ENCODE results near the gene TTC3.

Gene TTC3

DNA sequence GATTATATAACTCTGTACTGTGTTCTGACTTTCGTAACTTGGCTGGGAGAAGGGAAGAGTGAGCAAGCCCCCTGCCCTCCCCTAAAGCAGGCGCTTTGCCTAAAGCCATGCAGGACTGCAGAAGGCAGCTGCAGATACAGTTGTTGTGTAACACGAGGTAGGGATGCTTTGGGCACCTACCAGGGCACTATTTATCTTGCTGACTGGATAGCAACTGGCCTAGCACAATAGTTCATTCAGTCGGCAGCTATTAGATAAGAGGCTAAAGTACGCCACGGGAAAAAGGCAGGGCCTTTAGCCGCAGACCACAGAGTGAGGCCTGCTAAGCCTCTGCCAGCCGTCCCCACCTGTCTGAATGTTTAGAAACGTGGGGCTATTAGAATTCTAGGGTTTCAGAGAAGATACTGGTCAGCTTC, 80.9 kb downstream of the TTC3 start:
- no peak for DNase-seq

DNA sequence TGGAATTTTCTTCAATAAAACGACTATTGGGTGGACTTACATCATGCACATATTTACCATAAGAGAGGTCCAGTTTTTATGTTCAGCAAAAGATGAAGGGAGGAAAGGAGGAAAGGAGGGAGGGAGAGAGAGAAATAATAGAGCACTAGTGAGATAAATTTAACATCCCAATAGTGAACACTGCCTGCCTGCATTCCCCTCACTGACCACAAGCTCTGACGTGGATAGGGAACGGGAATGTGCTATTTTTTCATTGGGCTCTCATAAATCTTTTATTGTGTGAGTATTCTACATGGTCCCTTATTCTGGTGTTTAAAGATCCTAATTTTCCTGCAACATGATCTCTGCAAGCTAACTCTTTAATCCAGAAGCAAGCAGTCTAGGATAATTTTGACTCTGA, 82.1 kb downstream of the TTC3 start:
- DNase-seq, result no peak

DNA sequence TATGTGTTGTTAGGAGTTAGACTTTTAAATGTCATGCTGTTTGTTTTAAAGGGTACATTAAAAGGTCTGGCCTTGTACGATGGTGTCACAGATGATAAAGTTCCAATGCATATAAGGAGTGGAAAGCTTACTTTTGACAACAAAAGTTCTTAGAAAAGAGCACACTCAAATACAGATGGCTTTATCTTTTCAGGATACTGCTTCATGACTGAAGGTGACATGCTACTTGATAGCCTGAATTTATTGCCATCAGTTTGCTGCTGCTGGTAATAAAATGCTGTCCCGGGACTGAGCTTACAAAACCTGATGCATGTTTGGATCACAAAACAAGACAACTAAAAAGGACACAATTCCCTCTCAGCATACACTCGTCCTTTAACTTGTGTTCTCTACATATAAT, 84.9 kb downstream of the TTC3 start:
- DNase-seq, result no peak

DNA sequence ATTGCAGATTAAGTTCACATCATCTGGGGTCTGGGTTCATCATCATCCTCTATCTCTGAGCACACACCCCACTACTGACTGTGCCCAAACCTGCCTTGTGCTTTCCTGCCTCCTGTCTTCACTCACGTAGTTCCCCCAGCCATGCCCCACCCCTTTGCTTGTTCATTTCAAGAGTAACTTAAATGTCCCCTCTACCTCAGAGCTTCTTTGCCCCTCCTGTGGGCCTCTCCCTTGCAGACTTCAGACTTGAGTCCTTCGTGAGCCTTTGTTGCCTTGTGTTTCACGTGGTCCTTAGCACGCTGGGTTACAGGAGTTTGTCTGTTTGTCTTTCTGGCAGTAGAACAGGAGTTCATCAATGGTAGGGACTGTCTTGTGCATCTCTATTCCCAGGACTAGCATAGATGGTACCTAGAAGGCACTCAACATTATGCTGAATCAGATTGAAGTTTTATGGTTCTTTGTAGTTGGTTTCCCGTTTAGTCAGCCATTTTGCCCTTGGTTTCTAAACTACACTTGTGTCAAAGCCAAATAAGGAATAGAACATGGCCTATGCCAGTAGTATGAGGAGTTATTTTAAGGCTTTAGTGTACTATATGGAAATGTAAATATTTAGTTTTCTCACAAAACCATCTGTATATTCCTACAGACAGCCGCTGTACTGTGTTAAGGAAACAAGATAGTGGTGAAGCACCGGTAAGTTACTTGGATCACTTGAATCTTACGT, 86.2 kb downstream of the TTC3 start:
- no peak for DNase-seq

DNA sequence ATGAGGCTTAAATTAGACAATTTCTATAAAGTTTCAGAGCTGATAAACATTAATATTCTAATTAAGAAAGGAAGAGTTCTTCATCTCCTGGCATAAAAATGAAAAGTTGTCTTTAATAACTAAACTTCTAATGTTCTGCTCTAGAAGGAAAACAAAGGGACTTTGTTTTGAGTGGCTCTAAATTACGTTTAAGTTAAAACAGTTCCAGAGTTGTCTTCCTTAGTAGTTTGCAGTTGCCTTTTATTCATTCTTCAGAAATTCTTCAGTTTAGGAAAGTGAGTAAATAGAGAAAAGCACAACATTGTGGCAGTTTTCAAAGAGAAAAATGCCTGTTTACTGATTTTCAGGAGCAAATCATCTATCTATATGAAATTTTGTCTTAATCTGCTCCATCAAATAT, 86.9 kb downstream of the TTC3 start:
- DNase-seq, result no peak

DNA sequence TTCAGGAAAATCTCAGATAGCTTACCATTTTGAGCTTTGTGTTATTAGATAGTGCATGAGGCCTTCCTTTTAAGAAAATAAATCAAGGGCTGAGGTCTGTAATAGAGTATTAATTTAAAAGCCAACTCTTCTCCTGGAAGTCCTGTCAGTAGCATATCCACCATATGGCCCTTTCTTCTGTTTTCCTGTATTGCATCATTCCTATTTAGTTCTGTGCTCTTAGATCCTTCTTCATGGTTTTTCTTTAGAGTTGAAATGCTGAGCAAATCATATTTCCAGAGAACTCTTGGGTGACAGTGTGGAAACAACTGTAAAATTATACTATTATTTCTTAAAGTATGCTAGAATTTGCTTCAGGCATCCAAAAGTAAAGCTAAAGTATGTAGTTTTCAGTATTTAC, 91.7 kb downstream of the TTC3 start:
- DNase-seq, result no peak

DNA sequence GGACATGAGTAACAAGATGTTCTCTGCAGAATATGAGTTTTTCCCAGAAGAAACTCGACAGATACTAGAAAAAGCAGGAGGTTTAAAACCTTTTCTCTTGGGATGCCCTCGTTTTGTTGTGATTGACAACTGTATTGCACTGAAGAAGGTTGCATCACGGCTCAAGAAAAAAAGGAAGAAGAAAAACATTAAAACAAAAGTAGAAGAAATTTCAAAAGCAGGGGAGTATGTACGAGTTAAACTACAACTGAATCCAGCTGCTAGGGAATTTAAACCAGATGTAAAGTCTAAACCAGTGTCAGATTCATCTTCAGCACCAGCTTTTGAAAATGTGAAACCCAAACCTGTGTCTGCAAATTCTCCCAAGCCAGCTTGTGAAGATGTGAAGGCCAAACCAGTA, 92.5 kb downstream of the TTC3 start:
- DNase-seq, result no peak

DNA sequence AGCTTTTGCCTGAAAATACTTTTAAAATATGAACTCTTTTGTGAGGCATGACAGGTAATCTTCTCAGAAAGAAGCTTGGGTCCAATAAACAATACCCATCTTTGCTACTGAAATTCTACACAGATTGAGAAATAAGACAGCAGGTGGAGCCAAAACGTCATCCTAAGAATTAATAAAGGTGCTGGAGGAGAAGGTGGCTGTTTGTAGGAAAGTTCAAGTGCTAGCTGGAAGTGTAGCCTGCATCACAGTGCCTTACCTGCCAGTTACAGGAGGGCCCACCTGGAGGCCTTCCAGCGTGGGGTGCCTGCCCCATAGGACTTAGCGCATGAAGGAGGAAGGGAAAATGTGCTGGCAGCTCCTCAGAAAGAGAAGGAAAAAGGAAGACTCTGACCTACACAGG, 93.7 kb downstream of the TTC3 start:
- DNase-seq, result no peak

DNA sequence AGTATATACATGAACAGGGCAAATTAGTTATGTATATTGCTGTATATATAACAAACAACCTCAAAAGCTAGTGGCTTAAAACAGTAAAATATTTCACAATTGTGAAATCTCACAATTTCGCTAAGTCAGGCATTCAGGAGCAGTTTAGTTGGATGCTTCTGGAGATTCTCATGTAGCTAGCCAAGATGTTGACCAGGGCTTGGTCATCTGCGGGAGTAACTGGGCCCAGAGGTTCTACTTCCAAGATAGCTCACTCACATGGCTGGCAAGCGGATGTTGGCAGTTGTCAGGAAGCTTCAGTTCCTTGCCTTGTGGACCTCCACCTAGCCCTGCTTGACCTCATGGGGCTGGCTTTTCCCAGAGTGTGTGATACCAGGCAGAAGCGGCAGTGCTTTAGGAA, 95.6 kb downstream of the TTC3 start:
- DNase-seq, result no peak

DNA sequence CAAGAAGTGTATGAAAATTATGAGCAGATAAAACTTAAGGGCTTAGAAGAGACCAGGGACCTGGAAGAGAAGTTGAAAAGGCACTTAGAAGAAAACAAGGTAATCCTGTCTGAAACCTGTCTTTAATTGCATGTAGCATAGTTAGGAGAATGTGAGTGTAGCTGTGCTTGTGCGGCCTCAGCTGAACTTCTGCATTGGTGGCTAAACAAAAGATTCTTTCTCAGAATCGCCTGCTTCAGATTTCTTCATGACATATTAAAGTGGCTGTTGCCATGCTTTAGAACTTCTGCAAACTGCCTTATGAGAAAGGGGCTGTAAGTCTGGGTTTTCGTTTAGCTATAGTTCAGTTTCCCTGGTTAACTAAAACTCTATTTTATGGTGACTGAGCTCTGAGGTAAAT, 99.6 kb downstream of the TTC3 start:
- DNase-seq, result no peak

DNA sequence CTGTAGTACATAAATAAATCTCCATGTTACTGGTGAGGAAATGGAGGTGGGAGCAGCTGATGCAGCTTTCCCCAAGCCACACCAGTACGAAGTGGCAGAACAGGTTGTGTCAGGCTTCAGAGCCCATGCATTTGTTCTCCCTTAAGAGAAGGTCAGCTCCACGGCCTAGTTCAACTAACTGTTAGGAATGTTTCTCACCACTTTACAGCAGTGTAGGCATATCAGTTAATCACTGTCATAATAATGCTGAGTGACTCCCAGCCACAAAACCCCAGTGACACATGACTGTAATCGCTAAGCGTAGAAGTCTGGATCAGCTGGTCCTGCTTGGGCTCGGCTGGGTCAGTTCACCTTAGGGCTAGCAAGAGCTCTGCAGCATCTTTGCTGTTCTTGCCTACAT, 103.7 kb downstream of the TTC3 start:
- no peak for DNase-seq

DNA sequence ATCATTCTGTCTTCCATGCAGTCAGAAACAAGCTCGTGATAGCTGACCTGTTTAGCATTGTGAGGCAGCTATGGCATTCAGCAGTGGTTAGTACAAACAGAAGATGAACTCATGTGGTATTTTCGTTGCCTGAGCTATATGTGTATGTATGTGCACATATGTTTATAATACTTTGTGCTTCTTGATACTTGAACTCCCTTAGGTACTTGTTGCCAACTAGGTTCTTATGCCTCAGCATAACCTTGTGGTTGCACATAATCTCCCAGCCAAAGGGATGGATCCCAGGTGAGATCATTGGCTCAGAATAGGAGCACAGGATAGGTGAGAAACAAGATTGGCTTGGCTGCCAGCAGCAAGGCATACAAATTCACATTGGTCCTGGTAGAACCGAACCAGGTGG, 108.0 kb downstream of the TTC3 start:
- DNase-seq, result no peak

DNA sequence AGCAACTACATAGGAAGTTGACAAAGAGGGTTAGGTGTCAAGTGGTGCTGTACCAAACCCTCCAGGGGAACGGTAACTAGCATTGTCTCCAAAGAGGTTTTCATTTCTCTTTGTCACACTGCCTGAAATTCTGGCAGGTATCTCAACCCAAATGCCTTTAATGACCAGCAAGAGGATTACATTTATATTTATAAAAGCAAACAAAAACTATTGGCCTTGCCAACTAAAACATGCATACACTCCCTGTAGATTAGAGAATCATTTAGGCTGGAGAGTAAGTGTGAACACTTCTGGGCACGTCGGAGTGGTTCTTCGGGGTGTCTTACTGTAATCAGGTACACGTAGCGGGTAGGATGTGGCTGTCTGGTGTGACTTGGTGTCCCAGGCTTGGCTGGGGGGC, 109.2 kb downstream of the TTC3 start:
- no peak for DNase-seq

DNA sequence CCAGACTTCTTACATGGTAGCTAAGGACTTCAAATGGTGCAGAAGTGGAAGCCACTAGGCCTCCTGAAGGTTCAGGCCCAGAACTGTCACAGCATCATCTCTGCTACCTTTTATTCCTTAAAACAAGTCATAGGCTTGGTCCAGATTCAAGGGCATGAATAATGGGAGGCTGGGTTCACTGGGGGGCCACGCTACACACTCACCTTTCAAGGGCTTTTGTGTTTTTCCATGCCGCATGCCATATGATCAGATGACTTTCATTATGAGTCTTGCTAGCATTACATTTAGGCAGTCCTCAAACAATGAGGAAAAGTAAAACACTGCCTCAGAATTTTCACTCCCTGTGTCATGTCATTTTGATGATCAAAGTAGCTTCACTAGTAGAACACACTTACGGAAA, 110.7 kb downstream of the TTC3 start:
- no peak for DNase-seq

DNA sequence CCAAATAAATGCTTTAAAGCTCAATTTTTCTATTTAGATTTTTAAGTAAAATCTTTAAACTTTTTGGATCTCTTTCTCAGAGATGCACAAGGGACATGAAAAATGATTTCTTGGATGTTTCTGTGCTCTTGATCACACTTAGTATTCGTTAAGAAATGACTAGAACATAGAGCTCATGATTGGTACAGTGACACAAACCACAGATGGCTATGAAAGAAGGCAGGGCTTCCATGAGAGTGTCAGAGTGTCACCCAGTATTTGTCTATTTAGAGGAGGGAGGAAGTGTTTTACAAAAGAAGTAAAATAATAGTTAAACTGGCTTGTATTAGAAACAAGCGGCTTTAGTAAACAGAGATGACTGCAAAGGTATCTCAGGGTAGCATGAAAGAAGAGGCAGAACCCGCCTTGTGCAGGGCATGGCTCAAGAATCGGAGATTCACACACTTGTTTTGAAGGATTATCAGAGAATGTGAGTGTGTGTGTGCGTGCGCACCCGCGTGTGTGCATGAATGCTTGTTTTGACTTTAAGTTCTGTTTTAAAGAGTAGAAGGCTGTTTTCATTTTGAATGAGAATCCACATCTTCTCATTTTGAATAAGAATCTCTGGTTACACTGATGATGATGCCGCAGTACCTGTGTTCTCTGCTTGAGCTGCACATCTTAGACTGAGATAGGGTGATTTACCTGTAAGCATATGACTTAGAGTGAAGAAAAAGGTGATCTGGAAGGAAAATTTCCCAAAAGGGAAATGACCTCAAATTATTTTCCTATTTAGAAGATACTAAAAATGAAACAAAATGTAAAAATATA, 111.9 kb downstream of the TTC3 start:
- no peak for DNase-seq

DNA sequence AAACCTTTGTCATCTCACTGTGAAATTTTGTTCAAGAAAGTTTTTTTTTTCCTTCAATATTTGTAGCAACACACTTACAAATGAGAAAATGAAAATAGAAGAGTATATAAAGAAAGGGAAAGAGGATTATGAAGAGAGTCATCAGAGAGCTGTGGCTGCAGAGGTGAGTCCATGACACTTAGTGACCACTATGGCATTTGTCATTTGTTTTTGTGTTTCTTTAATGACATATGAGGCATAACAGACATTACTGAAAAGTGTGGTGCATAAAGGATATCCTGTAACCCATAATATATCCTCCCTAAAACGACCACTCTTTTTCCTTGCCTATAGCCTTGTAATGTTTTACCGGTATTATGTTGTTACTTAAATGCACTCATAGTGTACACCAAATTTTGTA, 113.9 kb downstream of the TTC3 start:
- no peak for DNase-seq

DNA sequence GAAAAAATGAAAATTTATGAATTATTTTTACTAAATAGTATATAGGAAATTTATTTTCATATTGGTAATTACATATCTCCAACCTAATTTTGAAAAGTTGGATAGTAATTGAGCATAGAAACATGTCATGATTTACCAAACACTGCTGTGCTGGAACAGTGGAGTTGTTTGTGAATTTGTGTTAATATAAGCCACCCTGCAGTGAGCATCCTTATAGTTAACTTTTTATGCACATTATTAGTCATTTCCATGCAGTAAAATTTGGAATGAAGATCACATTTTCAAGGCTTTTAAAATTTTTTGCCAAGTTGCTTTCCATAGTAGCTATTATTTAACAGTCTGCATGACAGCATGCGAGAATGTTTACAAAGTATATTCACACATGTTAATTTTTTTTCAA, 115.8 kb downstream of the TTC3 start:
- no peak for DNase-seq

DNA sequence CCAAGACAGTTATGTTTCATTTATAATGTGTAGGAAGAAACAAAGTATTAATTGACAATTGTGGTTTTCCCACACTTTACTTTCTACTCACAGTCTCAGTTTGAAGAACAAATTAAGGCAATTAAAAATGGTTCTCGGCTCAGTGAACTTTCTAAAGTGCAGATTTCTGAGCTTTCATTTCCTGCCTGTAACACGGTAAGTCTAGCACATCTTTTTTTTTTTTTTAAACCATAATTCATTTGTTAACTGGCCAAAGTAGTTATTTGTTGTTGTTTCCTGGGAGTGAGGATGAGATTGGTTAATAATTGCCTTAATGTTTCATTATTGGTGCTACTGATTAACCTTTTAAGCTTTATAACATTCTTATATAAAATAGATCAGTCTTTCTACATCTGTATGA, 119.0 kb downstream of the TTC3 start:
- DNase-seq, result no peak

DNA sequence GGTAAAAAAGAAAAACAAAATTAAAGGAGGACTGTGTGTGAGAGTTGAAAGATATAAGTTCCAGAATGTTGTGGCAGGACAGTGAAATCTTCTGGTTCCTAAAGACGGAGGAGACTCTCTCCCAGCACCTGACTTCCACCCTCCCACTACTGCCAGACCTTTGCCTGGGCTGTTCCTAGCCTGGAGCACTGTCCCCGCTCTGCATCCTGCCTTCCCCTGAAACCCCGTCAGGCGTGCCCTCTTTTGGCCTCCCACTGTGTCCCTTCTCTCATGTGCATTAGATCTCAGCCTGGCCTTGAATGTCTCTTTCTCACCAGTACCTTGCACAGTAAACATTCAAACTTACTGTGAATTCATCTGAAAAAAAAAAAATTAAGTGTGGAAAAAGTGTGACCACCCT, 120.0 kb downstream of the TTC3 start:
- DNase-seq, result no peak

DNA sequence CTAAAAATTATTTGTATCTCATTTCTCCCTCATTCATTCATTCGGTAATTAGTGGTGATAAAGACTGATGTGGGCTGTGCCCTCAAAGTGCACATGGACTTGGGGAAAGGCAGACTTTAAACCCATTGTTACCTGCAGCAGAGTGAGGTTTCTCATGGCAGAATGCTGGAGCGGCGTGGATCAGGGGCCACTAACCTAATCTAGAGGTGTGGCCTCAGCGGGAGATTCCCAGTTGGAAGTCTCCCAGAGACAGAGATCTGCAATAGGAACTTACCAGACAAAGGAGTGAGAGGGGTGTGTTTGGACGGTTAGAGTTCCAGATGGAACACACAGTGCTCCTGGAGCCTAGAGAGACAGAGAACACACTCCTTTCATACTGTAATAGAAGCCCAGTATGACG, 120.6 kb downstream of the TTC3 start:
- no peak for DNase-seq

DNA sequence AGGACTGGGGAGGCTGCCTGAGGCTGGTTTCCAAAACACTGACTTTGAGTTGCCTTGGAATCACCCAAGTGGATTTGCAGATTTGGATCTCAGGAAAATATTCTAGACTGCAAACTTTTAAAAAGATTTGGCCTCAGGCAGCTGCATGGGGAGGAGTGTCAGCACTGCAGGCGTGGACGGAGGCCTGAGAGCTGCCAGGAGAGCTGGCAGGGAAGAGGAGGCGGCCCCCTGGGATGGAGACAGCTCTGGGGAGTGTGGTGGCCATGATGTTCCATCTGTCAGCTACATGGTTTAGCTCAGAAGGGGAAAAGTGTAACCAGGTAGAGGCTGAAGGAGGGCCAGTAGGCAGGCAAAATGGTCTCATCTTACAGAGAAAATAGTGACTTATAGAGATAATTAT, 122.0 kb downstream of the TTC3 start:
- no peak for DNase-seq

DNA sequence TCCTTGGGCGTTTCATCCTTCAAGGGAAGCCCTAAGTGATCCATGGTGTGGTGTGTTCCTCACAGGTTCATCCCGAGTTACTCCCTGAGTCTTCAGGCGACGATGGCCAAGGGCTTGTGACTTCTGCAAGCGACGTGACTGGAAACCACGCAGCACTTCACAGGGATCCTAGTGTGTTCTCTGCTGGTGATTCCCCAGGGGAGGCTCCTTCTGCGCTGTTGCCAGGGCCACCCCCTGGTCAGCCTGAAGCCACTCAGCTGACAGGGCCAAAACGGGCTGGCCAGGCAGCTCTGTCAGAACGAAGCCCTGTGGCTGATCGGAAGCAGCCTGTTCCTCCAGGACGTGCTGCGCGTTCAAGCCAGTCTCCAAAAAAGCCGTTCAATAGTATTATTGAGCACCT, 122.6 kb downstream of the TTC3 start:
- DNase-seq, result no peak

DNA sequence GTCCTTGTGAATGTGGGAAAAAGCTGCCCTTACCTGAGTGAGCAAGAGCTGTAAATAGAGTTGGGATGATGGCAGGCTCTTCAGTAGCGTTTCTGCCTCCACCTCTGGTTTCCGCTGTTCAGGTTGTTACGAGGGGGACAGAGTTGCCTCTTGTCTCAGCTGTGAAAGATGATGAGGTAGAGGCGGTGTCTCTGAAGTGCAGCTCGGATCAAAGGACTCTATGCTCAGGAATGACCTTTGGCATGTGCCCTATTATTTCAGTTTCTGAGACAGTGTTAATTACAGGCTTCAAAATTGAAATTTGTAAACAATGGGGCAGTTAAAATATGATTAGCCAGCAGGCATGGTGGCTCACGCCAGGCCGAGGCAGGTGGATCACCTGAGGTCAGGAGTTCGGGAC, 123.8 kb downstream of the TTC3 start:
- no peak for DNase-seq

DNA sequence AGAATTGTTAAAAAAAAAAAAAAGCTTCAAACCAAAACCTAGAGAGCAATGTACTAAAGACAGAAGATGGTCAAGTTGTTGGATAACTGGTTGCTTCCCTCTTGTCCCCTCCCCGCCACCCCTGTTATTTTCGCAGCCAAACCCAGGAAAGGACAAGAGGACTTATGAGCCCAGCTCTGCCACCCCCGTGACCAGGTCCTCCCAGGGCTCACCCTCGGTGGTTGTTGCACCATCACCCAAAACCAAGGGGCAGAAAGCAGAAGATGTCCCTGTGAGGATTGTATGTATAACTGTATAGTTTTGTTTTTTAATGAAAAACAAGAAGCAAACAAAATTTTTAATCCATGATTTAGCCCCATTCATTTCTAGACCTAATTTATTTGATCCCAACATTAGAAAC, 124.7 kb downstream of the TTC3 start:
- no peak for DNase-seq

Measured in NCI-H187 treated with DMSO at 0.1 percent for 48 hours (cell line).